Measurements from ENCODE around the gene SIGLEC1. TPM values are rescaled to one million over a fixed set of nuclear protein-coding genes. Genes with fewer than 3 reads are reported as not detected.

SIGLEC1 gene
- total RNA-seq, 1 experiment from 2014 or later = not detected

DNA sequence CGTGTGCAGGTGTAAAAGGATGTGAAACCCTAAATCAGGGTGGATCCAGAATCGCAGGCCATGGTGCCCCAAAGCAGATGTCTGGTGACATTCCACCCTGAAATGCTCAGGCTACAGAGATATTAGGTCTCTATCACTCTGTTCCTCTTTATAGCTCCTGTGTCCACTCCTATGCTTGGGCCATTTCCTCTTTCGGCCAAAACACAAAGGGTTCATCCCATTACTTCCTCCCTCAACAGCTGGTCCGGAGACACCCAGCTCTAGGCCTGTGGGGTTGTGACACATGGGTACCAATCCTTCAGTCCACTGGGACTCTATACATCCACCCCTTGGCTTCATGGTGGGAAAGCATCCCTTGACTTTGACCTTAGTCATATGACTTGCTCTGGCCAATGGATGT, 1.7 kb upstream of the SIGLEC1 start:
- Histone ChIP-seq H2AFZ (ENCODE audit: low read length) (no peak overlapping the region), H3K9me2 (replicated peaks; ENCODE audit: insufficient read depth, low read length) (no peaks in the 10 kb centered on the region), H3K4me1 (ENCODE audit: low read length) (no peaks in the 10 kb centered on the region), H3K9ac (ENCODE audit: low read length) (no peak overlapping the region), H3K4me2 (ENCODE audit: low read depth, low read length, poor library complexity, severe bottlenecking) (no peak overlapping the region), H3K36me3 (ENCODE audit: insufficient read depth, low read length) (no peaks in the 10 kb centered on the region), H3K9me3 (ENCODE audit: low read length) (no peaks in the 10 kb centered on the region), H3K79me2 (ENCODE audit: low read length) (no peaks in the 10 kb centered on the region), H3K27ac (ENCODE audit: low read length) (no peak overlapping the region), H3K27me3 (ENCODE audit: low read length) (no peaks in the 10 kb centered on the region), H4K20me1 (ENCODE audit: insufficient read depth, low read depth, low read length) (no peaks in the 10 kb centered on the region), H3K4me3 (ENCODE audit: low read length) (no peak overlapping the region)
- no peak for DNase-seq

DNA sequence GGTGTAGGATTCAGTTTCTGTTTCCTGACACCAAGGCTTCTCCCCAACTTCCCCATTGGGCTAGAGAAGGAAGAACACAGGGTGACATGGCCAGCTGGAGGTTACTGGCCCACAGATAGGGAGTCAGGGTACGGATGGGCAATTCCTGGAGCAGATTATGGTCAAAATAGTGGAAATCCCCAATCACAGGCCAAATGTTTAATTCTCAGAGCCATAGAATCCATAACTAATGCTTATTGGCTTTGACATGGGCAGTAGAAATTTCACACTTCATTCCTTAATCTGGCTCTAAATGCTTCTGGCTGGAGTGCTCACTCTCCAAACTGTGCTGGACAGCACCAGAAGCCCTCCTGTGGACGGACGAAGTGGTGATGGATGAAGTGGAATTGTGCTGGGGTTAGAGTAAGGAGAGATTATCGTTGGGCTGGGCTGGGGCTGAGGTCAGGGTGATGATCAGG, 887 bp downstream of the SIGLEC1 start:
- Histone ChIP-seq H3K9me3 (ENCODE audit: low read length) (no peaks in the 10 kb centered on the region), H3K4me3 (ENCODE audit: low read length) (no peak overlapping the region), H3K79me2 (ENCODE audit: low read length) (no peaks in the 10 kb centered on the region), H3K27ac (ENCODE audit: low read length) (no peak overlapping the region), H3K27me3 (ENCODE audit: low read length) (no peaks in the 10 kb centered on the region), H3K4me2 (ENCODE audit: low read depth, low read length, poor library complexity, severe bottlenecking) (no peak overlapping the region), H3K36me3 (ENCODE audit: insufficient read depth, low read length) (no peaks in the 10 kb centered on the region), H3K9ac (ENCODE audit: low read length) (no peak overlapping the region), H2AFZ (ENCODE audit: low read length) (no peak overlapping the region), H4K20me1 (ENCODE audit: insufficient read depth, low read depth, low read length) (no peaks in the 10 kb centered on the region), H3K9me2 (replicated peaks; ENCODE audit: insufficient read depth, low read length) (no peaks in the 10 kb centered on the region), H3K4me1 (ENCODE audit: low read length) (no peaks in the 10 kb centered on the region)
- DNase-seq = no peak

DNA sequence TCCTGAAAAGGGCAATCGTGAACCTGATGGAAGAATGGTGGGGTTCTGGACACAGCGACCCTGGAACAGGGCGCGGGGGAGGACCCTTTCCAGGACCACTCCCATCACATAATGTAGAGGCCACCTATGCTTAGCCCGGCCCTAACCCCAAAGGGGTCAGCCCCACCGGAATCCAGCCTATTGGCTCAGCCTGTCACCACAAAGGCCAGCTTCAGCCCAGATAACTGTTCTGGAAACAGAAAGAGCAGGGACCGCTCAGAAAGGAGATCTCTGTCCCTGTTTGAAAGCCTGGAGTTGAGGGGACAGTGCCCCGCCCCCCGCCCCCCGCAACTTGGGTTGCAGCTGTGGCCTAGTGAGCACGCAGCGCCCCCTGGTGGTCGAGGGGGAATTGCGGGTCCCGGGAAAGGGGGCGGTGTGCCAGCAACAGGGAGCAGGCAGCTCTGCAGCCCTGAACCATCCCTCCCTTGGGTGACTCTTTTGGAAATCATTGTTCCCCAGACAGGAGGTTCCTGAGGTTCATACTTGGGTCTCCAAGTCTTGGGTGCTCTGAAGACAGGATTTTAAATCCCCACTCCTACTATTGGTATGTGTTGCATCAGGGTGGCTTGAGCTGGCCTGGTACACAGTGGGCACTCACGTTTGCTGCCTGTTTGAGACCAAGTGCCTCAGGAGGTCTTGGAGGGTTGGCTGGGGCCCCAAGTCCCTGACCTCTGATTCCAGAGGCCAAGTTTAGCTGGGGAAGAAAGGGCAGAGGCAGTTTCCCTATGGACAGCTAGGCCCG, 1.5 kb downstream of the SIGLEC1 start:
- no peak overlapping the region for H3K4me3 ChIP-seq (ENCODE audit: low read length)
- H3K79me2 ChIP-seq (ENCODE audit: low read length) = no peaks in the 10 kb centered on the region
- H3K36me3 ChIP-seq (ENCODE audit: insufficient read depth, low read length) = no peaks in the 10 kb centered on the region
- no peak overlapping the region for H2AFZ ChIP-seq (ENCODE audit: low read length)
- H3K9me2 ChIP-seq (replicated peaks; ENCODE audit: insufficient read depth, low read length) = no peaks in the 10 kb centered on the region
- no peaks in the 10 kb centered on the region for H4K20me1 ChIP-seq (ENCODE audit: insufficient read depth, low read depth, low read length)
- H3K9me3 ChIP-seq (ENCODE audit: low read length) = no peaks in the 10 kb centered on the region
- H3K27ac ChIP-seq (ENCODE audit: low read length) = no peak overlapping the region
- peak; percentile 88 for DNase-seq
- H3K4me2 ChIP-seq (ENCODE audit: low read depth, low read length, poor library complexity, severe bottlenecking) = no peak overlapping the region
- no peak overlapping the region for H3K9ac ChIP-seq (ENCODE audit: low read length)
- H3K4me1 ChIP-seq (ENCODE audit: low read length) = no peaks in the 10 kb centered on the region
- no peaks in the 10 kb centered on the region for H3K27me3 ChIP-seq (ENCODE audit: low read length)

DNA sequence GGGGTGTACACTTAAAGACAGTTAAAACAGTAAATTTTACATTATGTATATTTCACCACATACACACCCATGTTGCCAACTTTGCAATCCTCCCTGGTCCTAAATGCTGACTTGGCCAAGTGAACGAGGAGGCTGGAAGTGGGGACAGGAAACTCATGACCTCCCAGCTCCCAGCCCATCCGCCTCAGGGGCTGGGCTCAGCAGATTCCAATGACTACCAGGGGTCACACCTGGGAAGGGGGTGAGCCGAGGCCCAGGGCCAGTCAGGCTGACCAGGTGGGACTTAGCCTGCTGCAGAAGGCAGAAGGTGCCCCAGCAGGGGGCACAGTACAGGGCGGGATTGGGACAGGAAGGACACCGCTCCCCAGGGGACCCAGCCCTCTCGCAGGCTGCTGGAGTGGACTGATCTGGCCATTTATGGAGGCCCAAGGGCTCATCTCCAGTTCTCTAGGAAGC, 2.4 kb downstream of the SIGLEC1 start:
- H3K9me2 ChIP-seq (replicated peaks; ENCODE audit: insufficient read depth, low read length) = no peaks in the 10 kb centered on the region
- H3K4me2 ChIP-seq (ENCODE audit: low read depth, low read length, poor library complexity, severe bottlenecking) = no peak overlapping the region
- DNase-seq = no peak
- H3K9ac ChIP-seq (ENCODE audit: low read length) = no peak overlapping the region
- no peak overlapping the region for H3K27ac ChIP-seq (ENCODE audit: low read length)
- H3K4me3 ChIP-seq (ENCODE audit: low read length) = no peak overlapping the region
- H3K36me3 ChIP-seq (ENCODE audit: insufficient read depth, low read length) = no peaks in the 10 kb centered on the region
- H3K79me2 ChIP-seq (ENCODE audit: low read length) = no peaks in the 10 kb centered on the region
- no peaks in the 10 kb centered on the region for H3K4me1 ChIP-seq (ENCODE audit: low read length)
- H2AFZ ChIP-seq (ENCODE audit: low read length) = no peak overlapping the region
- H3K9me3 ChIP-seq (ENCODE audit: low read length) = no peaks in the 10 kb centered on the region
- no peaks in the 10 kb centered on the region for H3K27me3 ChIP-seq (ENCODE audit: low read length)
- H4K20me1 ChIP-seq (ENCODE audit: insufficient read depth, low read depth, low read length) = no peaks in the 10 kb centered on the region; the same call in 1 of the 2 replicates

DNA sequence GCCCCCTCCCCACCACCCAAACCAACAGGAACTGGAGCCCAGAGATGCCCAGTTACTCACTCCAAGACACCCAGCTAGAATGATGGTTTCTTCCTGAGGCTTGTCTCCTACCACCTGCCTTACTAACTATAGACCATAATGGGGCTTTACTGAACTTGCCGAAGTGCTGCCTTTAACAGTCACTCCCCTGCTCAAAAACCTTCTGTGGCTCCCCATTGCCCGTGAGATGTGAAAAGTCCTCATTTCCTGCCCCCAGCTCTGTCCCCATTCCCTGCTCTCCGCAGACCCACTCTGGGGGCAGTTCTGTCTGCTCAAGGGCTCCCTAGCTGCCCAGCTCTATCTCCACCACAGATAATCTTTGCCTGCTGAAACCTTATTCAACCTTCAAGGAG, 4.9 kb downstream of the SIGLEC1 start:
- no peaks in the 10 kb centered on the region for H3K9me2 ChIP-seq (replicated peaks; ENCODE audit: insufficient read depth, low read length)

DNA sequence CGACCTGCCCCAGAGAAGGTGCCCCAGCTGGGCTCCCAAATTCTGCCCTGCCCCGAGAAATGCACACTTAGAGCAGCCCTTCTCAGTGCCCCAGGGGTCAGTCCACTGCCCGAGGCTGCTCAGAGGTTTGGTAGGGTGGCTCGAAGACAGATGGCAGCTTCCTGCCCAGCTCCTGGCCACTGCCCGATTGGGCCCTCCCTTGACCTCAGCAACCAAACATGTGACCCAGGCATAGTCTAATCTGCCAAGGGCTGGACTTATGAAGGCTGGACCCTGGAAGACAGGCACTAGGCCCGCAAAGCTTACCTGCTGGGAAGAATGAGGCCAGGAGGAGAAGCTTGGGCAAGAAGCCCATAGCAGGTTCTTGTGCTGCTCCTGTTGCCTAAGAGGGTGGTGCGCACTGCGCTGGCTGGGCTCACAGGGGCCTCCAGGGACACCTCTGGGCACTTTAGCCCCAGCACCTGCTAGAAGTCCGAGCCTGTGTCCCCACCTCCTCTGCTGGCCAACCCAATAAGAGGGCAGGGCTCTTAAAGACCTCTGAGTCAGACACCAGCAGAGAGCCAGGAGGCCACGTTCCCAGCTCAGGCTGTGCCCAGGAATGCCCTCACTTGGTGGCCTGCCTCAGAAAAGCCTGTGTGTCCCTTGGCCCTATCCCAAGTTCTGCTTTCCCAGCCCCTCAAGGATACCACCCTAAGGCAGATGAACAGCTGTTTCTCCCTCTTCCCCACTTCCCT, 5.5 kb downstream of the SIGLEC1 start:
- no peaks in the 10 kb centered on the region for H3K36me3 ChIP-seq (ENCODE audit: insufficient read depth, low read length)
- H3K9me2 ChIP-seq (replicated peaks; ENCODE audit: insufficient read depth, low read length) = no peaks in the 10 kb centered on the region
- DNase-seq = no peak
- H3K9ac ChIP-seq (ENCODE audit: low read length) = no peak overlapping the region
- no peak overlapping the region for H2AFZ ChIP-seq (ENCODE audit: low read length)
- H3K4me3 ChIP-seq (ENCODE audit: low read length) = no peak overlapping the region
- H3K79me2 ChIP-seq (ENCODE audit: low read length) = no peaks in the 10 kb centered on the region
- no peaks in the 10 kb centered on the region for H3K27me3 ChIP-seq (ENCODE audit: low read length)
- H3K4me1 ChIP-seq (ENCODE audit: low read length) = no peaks in the 10 kb centered on the region
- no peak overlapping the region for H3K27ac ChIP-seq (ENCODE audit: low read length)
- H3K4me2 ChIP-seq (ENCODE audit: low read depth, low read length, poor library complexity, severe bottlenecking) = no peak overlapping the region
- no peaks in the 10 kb centered on the region for H3K9me3 ChIP-seq (ENCODE audit: low read length)
- no peaks in the 10 kb centered on the region; the same call in 1 of the 2 replicates for H4K20me1 ChIP-seq (ENCODE audit: insufficient read depth, low read depth, low read length)

More for the DNA sequence above, 4.9 kb downstream of the SIGLEC1 start:
- no peak for DNase-seq
- Histone ChIP-seq H3K27ac (ENCODE audit: low read length) (no peak overlapping the region), H2AFZ (ENCODE audit: low read length) (no peak overlapping the region), H3K27me3 (ENCODE audit: low read length) (no peaks in the 10 kb centered on the region), H3K9me3 (ENCODE audit: low read length) (no peaks in the 10 kb centered on the region), H3K9ac (ENCODE audit: low read length) (no peak overlapping the region), H3K4me1 (ENCODE audit: low read length) (no peaks in the 10 kb centered on the region), H3K36me3 (ENCODE audit: insufficient read depth, low read length) (no peaks in the 10 kb centered on the region), H3K4me3 (ENCODE audit: low read length) (no peak overlapping the region), H4K20me1 (ENCODE audit: insufficient read depth, low read depth, low read length) (no peaks in the 10 kb centered on the region; the same call in 1 of the 2 replicates), H3K79me2 (ENCODE audit: low read length) (no peaks in the 10 kb centered on the region), H3K4me2 (ENCODE audit: low read depth, low read length, poor library complexity, severe bottlenecking) (no peak overlapping the region)

DNA sequence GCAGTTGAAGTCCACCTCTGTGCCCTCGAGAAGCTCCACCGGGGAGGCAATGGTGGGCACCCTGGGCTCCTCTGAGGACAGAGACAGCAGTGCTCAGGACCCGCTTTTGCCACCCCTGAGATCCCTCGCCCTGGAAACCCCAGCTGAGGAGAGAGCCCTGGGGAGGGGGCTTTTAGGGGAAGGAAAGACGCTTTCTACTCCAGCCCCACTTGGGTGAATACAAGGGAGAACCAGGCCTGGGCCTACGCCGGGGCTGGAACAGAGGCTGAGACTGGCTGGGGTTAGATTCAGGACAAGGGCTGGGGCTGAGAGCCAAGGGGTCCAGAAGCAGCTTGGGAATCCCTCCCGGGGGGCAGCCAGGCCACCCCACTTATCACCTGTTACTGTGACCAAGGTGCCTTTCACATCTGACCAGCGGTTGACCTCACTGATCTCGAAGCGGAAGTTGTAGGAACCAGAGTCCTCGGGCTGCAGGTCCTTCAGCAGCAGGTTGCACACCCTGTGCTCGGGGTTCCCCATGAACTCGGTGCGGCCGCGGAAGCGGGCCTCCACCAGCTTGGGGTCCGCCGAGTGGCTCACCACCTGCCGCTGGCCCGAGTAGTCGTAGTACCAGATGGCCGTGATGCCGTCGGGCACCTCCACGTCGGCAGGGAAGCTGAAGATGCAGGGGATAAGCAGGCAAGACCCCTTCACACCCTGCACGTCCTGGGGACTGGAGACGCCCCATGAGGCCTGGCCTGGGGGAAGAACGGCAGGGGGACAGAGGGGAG, 6.2 kb downstream of the SIGLEC1 start:
- Histone ChIP-seq H3K79me2 (ENCODE audit: low read length) (no peaks in the 10 kb centered on the region), H3K4me3 (ENCODE audit: low read length) (no peak overlapping the region), H3K9me2 (replicated peaks; ENCODE audit: insufficient read depth, low read length) (no peaks in the 10 kb centered on the region), H3K4me2 (ENCODE audit: low read depth, low read length, poor library complexity, severe bottlenecking) (no peak overlapping the region), H4K20me1 (ENCODE audit: insufficient read depth, low read depth, low read length) (no peaks in the 10 kb centered on the region; the same call in 1 of the 2 replicates), H3K9me3 (ENCODE audit: low read length) (no peaks in the 10 kb centered on the region), H3K4me1 (ENCODE audit: low read length) (no peaks in the 10 kb centered on the region), H3K9ac (ENCODE audit: low read length) (no peak overlapping the region), H2AFZ (ENCODE audit: low read length) (no peak overlapping the region), H3K27me3 (ENCODE audit: low read length) (no peaks in the 10 kb centered on the region), H3K36me3 (ENCODE audit: insufficient read depth, low read length) (no peaks in the 10 kb centered on the region), H3K27ac (ENCODE audit: low read length) (no peak overlapping the region)
- no peak for DNase-seq

DNA sequence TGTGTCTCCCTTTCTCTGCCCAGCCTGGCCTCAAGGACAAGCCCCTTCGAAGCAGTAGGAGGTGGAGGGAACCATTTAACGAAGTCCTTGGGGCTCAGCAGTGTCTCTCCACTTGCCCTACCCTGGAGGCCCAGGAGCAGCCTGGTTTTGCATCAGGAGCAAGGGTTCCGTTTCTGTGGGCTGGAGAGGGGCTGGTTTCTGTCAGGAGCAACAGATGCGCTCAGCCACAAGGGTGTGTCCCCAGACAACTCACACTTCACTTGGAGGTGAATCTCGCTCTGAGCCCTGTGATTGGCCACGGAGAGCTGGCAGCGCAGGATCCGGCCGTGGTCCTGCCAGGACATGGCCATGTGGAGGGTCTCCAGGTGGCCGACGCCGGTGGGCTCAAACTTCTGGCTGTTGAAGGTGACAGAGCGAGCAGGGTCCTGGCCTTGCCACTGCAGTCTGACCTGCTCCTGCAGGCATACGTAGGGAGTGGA, 6.9 kb downstream of the SIGLEC1 start:
- no peak overlapping the region for H3K4me2 ChIP-seq (ENCODE audit: low read depth, low read length, poor library complexity, severe bottlenecking)
- no peaks in the 10 kb centered on the region for H3K27me3 ChIP-seq (ENCODE audit: low read length)
- no peak overlapping the region for H3K27ac ChIP-seq (ENCODE audit: low read length)
- H3K9me3 ChIP-seq (ENCODE audit: low read length) = no peaks in the 10 kb centered on the region
- no peak overlapping the region for H2AFZ ChIP-seq (ENCODE audit: low read length)
- no peaks in the 10 kb centered on the region for H3K9me2 ChIP-seq (replicated peaks; ENCODE audit: insufficient read depth, low read length)
- no peaks in the 10 kb centered on the region for H3K79me2 ChIP-seq (ENCODE audit: low read length)
- no peak for DNase-seq
- H3K4me3 ChIP-seq (ENCODE audit: low read length) = no peak overlapping the region
- H3K9ac ChIP-seq (ENCODE audit: low read length) = no peak overlapping the region
- H3K4me1 ChIP-seq (ENCODE audit: low read length) = no peaks in the 10 kb centered on the region
- no peaks in the 10 kb centered on the region; the same call in 1 of the 2 replicates for H4K20me1 ChIP-seq (ENCODE audit: insufficient read depth, low read depth, low read length)
- no peaks in the 10 kb centered on the region for H3K36me3 ChIP-seq (ENCODE audit: insufficient read depth, low read length)

Measured in Karpas-422 (cell line).